Measurements from ENCODE around the gene IFNA10. TPM values are rescaled to one million over a fixed set of nuclear protein-coding genes. Genes with fewer than 3 reads are reported as not detected.
A peak's percentile ranks its signal among the peaks of the same experiment; 100 is the strongest.
"Not testable (repeated sequence)": the region's sequence is repeated elsewhere in the genome, so short reads cannot be mapped to it uniquely, and the experiment has no call there.

Gene IFNA10
- not detected for total RNA-seq

DNA sequence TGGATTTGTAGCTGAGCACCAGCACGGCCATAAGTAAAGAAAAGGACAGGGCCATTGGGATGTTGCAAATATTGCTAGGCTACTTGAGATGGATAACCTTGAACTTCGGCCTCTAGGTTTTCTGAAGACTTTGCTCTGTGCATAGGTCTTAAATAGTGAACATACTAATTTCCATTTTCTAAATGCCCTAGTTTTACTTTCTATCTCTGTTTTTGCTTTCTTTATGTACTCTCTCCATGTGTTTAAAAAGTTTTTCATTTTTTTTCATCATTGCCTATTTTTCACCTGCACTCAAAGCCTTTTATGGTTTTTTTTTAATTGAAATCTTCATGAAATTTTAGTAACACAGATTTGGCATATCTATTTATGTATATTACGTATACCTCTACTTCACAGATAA is at the start of gene IFNA10:
IFNA10 (minus strand) TSS at position 101 of the 400 bp plus-strand sequence; CDS start at position 55, 46 bp downstream.
- not testable (repeated sequence) for H3K4me3 Mint-ChIP-seq; H3K36me3 Mint-ChIP-seq (ENCODE audit: low read depth); H3K27ac Mint-ChIP-seq; ATAC-seq (replicated peaks); H3K9me3 Mint-ChIP-seq; H3K4me1 Mint-ChIP-seq
- H3K27me3 Mint-ChIP-seq: peaks cover 11% of the 10 kb centered on the region

DNA sequence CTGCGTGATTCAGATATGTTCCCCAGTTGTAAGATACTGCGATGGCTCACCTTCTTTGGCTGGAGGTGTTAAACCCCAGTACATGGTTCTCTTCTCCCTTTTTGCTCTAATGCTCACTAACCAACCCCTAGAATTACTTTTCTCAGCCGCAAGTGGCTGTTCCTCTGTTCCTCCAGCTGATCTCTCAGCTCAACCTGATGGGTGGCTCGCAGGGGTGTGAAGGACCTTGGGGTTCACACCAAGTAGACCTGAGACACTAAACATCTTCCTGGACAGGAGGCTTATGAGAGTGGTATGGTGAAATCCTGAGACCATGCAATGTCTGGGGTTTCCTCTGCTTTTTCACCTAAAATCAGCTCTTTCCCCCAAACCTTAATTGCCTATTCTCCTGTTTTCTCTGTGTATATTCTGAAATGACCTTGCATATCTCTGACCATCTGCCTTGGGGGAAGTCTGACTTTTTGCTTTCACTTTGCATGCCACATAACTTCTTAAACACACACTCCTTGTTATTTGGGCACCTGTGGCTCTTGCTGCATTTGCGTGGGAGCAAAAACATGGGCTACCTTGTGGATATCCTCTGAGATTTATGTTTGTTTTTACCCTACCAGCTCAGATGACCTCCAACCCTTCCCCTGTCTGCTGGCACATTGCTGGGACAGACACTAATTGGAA is 48.7 kb upstream of the IFNA10 start:
- Mint-ChIP-seq H3K4me3 (no peak overlapping the region), H3K27ac (no peak overlapping the region), H3K4me1 (peaks cover 4% of the 10 kb centered on the region), H3K36me3 (ENCODE audit: low read depth) (no peaks in the 10 kb centered on the region), H3K9me3 (no peaks in the 10 kb centered on the region), H3K27me3 (peaks cover 13% of the 10 kb centered on the region)
- ATAC-seq (replicated peaks): no peak

DNA sequence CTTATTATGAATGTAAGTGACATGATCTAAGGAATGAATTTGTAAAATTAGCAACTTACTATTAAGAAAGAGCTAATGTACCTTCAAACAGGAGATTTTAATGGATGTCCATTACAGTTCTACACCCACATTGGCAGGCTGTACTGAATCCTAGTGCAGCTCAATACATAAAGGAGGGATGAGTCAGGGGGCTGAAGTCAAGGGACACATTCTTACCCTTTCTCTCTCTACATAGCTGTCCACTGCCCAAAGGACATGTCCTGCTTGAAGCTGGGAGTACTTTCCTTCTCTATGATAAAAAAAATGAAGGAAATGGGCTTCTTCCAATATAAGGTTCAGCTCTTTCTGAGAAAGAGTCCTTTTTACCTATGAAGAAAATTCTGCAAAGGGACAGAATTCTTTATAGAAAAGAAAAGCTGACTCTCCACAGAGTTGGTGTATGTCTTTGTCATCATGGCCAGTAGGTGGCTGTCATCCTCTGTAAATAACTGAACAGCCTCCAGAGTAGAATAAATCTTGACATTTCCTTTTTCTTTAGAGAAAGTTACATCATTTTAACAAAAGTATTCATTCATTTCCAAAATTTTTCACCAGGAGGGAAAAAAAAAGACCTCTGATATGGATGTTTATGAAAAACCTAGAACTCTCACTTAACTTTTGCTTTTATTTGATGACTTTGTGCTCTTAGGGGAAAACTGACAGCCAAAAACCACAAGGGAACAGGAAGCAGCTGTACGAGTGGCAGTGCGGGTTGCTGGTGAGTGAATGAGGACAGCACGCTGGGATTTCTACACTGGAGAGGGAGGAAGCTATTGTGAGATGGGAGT is 46.0 kb upstream of the IFNA10 start:
- ATAC-seq (replicated peaks): peak; percentile 46
- Mint-ChIP-seq H3K4me1 (peaks cover 4% of the 10 kb centered on the region), H3K9me3 (no peaks in the 10 kb centered on the region), H3K27ac (no peak overlapping the region), H3K27me3 (peaks cover 22% of the 10 kb centered on the region), H3K36me3 (ENCODE audit: low read depth) (no peaks in the 10 kb centered on the region), H3K4me3 (no peak overlapping the region)

DNA sequence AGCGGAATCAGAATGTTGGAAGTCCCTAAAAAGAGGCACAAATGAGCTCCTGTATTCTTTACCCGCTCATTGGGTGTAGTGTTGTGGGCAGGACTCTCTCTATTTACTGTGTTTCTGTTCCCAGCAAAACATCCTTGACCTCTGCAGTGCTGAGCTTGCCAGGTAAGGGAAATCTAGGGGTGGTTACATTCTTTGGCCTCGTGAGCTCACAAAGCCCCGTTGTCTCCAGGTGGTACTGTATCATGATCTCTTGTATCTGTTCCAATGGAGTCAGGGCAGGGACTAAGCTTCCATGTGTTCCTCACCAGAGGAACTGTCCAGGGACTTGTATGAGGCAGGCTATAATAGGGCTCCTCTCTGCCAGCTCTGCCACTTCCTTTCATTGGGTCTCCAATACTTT is 44.7 kb upstream of the IFNA10 start:
- ATAC-seq (replicated peaks): no peak
- H3K27ac Mint-ChIP-seq: no peak overlapping the region
- no peak overlapping the region for H3K4me3 Mint-ChIP-seq
- H3K9me3 Mint-ChIP-seq: no peaks in the 10 kb centered on the region
- peaks cover 4% of the 10 kb centered on the region for H3K4me1 Mint-ChIP-seq
- no peaks in the 10 kb centered on the region for H3K36me3 Mint-ChIP-seq (ENCODE audit: low read depth)
- peaks cover 19% of the 10 kb centered on the region for H3K27me3 Mint-ChIP-seq

DNA sequence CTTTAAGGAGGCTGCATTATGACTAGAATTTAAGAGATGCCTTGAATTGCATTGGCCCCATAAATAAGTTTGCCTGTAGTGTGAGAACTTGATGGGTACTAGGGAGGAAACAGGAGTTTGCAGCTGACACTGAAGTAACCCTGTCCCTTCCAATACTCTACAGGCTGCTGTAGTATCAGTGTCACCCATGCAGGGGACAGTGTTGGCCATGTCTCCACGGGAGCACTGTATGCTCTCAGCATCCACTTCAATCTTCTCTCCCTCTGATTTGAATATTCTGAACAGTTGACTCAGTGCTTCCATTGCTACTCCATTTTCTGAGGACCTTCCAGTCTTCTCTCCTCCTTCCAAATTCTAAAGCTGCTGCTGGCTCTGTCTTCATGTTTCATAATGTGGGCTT is 44.2 kb upstream of the IFNA10 start:
- Mint-ChIP-seq H3K4me3 (no peak overlapping the region), H3K27me3 (peaks cover 19% of the 10 kb centered on the region), H3K27ac (no peak overlapping the region), H3K4me1 (peaks cover 4% of the 10 kb centered on the region), H3K36me3 (ENCODE audit: low read depth) (no peaks in the 10 kb centered on the region), H3K9me3 (no peaks in the 10 kb centered on the region)
- no peak for ATAC-seq (replicated peaks)

GRCh38 chr9:21244836-21245235 is 37.9 kb upstream of the IFNA10 start:
- ATAC-seq (replicated peaks): no peak
- no peaks in the 10 kb centered on the region for H3K36me3 Mint-ChIP-seq (ENCODE audit: low read depth)
- H3K27me3 Mint-ChIP-seq: peaks cover 18% of the 10 kb centered on the region
- H3K4me1 Mint-ChIP-seq: no peaks in the 10 kb centered on the region
- H3K9me3 Mint-ChIP-seq: no peaks in the 10 kb centered on the region
- H3K27ac Mint-ChIP-seq: no peak overlapping the region
- H3K4me3 Mint-ChIP-seq: no peak overlapping the region

GRCh38 chr9:21239911-21240310 is 33.0 kb upstream of the IFNA10 start, which contains the start of gene IFNA14:
IFNA14 (minus strand) TSS chr9:21240005; CDS start chr9:21239935, 70 bp downstream.
- Mint-ChIP-seq H3K36me3 (ENCODE audit: low read depth) (no peaks in the 10 kb centered on the region), H3K9me3 (no peaks in the 10 kb centered on the region), H3K27me3 (peaks cover 12% of the 10 kb centered on the region), H3K4me3 (no peak within 1 kb of the TSS), H3K4me1 (peaks cover 5% of the 10 kb centered on the region), H3K27ac (no peak within 1 kb of the TSS)
- no peak for ATAC-seq (replicated peaks)

DNA sequence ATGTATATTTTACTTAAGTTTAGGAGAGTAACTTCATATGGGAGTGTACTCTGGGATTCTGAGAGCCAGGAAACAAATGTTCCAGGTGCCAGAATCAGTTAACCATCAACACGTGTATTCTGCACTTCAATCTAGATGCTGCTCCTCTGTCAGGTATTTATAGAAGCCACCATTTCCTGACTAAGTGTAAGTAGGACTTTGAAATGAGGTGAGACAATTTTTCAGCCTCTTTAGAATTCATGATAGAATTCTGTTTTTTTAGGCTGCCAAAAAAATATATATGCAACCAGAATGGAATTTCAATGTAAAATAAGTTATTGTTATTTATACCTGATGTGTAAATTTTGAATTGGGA is 29.4 kb upstream of the IFNA10 start:
- peak overlapping the region; percentile 24 for H3K4me3 Mint-ChIP-seq

DNA sequence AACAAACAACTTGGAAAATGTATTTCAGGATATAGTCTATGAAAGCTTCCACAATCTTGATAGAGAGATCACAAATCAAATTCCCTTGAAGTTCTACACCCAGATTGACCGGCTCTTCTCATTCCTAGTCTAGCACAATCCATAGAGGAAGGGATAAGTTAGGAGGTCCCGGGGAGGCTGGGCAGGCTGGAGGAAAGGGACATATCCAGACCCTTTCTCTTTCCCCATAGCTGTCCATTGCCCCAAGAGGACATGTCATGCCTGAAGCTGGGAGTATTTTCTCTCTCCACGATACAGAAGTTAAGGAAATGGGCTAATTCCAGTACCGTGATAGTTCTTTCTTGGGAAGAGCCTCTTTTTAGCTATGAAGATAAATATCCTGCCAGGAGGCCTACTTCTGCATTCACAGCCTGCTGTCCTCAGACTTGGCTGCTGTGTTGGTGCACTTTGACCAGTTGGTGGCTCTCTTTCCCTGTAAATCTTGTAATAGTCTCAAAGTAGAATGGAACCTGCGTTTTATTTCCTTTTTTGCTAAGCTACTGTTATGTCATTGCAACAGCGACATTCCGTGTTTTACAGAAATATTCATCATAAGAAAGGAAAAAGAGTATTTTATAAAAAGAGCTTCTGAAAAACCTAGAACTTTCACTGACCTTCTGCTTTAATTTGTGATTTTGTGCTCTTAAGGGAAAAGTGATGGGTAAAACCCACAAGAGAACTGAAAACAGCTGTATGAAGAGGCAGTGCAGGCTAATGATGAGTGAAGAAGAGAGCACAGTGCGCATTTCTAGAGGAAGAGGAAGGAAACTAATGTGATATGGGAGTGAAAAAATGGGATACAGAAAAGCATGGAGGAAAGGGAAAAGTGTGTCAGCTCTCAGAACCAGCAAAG is 28.8 kb upstream of the IFNA10 start:
- H3K27me3 Mint-ChIP-seq; H3K36me3 Mint-ChIP-seq (ENCODE audit: low read depth); H3K9me3 Mint-ChIP-seq; H3K4me1 Mint-ChIP-seq: not testable (repeated sequence)
- peak; percentile 46 for ATAC-seq (replicated peaks)
- peak overlapping the region; percentile 9 for H3K27ac Mint-ChIP-seq
- H3K4me3 Mint-ChIP-seq: peak overlapping the region; percentile 24

More for the DNA sequence above, 29.4 kb upstream of the IFNA10 start:
- peak overlapping the region; percentile 9 for H3K27ac Mint-ChIP-seq
- ATAC-seq (replicated peaks); H3K27me3 Mint-ChIP-seq; H3K9me3 Mint-ChIP-seq; H3K36me3 Mint-ChIP-seq (ENCODE audit: low read depth); H3K4me1 Mint-ChIP-seq: not testable (repeated sequence)

DNA sequence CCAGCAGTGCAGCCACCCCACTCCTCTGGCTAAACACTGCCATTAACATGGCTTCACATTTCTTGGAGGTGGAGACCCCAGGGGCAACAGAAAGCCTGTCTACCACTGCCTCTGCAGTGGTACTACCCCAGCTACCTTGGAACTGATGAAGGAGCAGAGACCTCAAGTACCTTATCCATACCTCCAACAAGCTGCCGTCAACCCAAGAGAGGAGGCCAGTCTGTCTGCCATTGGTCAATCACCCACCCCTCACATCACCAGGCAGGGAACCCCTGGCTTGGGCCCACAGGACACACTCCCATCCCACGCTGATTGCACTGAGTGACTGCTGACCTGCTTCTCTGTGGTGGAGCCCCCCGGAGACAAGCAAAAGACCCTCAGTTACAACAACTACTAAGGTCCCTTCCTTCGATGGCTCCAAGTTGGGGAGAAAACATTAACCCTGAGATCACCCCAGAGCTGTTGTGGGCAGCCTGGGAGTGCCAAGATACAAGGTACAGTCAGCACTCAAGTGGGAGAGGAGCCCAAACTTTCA is 27.3 kb upstream of the IFNA10 start:
- no peak for ATAC-seq (replicated peaks)
- Mint-ChIP-seq H3K36me3 (ENCODE audit: low read depth) (no peaks in the 10 kb centered on the region), H3K4me3 (no peak overlapping the region), H3K4me1 (peaks cover 5% of the 10 kb centered on the region), H3K27ac (no peak overlapping the region), H3K9me3 (no peaks in the 10 kb centered on the region), H3K27me3 (no peaks in the 10 kb centered on the region)

DNA sequence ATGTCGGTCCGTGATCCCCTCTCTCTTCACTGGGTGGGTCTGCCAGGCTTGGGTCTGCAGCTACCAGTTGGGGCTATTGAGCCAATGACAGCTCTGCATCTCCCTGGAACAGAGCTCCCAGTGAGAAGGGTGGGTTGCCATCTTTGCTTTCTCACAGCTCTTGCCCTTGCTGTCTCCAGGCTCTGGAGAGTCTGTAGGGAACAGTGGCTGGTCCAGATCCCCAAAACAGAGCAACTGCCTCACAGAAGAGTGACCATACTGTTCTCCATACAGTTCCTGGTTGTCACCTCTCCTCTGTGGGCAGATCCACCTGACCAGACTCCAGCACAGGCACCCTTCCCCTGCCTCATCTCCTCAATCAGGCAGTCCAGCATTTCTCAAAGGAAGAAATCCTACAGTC is 26.3 kb upstream of the IFNA10 start:
- Mint-ChIP-seq H3K4me1 (peaks cover 5% of the 10 kb centered on the region), H3K27ac (no peak overlapping the region), H3K36me3 (ENCODE audit: low read depth) (no peaks in the 10 kb centered on the region), H3K9me3 (no peaks in the 10 kb centered on the region), H3K4me3 (no peak overlapping the region), H3K27me3 (no peaks in the 10 kb centered on the region)
- no peak for ATAC-seq (replicated peaks)

- no peaks in the 10 kb centered on the region for H3K27me3 Mint-ChIP-seq
- no peaks in the 10 kb centered on the region for H3K9me3 Mint-ChIP-seq
- H3K4me3 Mint-ChIP-seq: no peak within 1 kb of the TSS
- no peak within 1 kb of the TSS for H3K27ac Mint-ChIP-seq
- H3K4me1 Mint-ChIP-seq: no peaks in the 10 kb centered on the region
- no peak for ATAC-seq (replicated peaks)
- no peaks in the 10 kb centered on the region for H3K36me3 Mint-ChIP-seq (ENCODE audit: low read depth)
Measured at GRCh38 chr9:21228122-21228521, 21.2 kb upstream of the IFNA10 start, which contains the start of gene IFNA17. IFNA17 (minus strand) TSS chr9:21228222; CDS start chr9:21228173, 49 bp downstream.

GRCh38 chr9:21217211-21217610 is 10.3 kb upstream of the IFNA10 start, which contains the start of gene IFNA16:
IFNA16 (minus strand) TSS chr9:21217311; CDS start chr9:21217305, 6 bp downstream.
- not testable (repeated sequence) for H3K4me3 Mint-ChIP-seq; H3K27ac Mint-ChIP-seq; H3K4me1 Mint-ChIP-seq; H3K9me3 Mint-ChIP-seq; ATAC-seq (replicated peaks); H3K36me3 Mint-ChIP-seq (ENCODE audit: low read depth)
- H3K27me3 Mint-ChIP-seq: peaks cover 28% of the 10 kb centered on the region

All from activated T-helper 17 cell treated with anti-CD3 and anti-CD28 coated beads, Interleukin-2, amount 50 U/mL, for 72 hours (primary cell).